GM19193 (cell line): ENCODE results near the gene PRDX5.

Source experiments
- POLR2A ChIP-seq: IDR thresholded peaks from 4 replicates; pipeline ENCODE4 v1.6.1; 2011; ENCODE audit not compliant: insufficient read depth, insufficient read length; ENCODE audit errors: extremely low read depth

The PRDX5 gene

DNA sequence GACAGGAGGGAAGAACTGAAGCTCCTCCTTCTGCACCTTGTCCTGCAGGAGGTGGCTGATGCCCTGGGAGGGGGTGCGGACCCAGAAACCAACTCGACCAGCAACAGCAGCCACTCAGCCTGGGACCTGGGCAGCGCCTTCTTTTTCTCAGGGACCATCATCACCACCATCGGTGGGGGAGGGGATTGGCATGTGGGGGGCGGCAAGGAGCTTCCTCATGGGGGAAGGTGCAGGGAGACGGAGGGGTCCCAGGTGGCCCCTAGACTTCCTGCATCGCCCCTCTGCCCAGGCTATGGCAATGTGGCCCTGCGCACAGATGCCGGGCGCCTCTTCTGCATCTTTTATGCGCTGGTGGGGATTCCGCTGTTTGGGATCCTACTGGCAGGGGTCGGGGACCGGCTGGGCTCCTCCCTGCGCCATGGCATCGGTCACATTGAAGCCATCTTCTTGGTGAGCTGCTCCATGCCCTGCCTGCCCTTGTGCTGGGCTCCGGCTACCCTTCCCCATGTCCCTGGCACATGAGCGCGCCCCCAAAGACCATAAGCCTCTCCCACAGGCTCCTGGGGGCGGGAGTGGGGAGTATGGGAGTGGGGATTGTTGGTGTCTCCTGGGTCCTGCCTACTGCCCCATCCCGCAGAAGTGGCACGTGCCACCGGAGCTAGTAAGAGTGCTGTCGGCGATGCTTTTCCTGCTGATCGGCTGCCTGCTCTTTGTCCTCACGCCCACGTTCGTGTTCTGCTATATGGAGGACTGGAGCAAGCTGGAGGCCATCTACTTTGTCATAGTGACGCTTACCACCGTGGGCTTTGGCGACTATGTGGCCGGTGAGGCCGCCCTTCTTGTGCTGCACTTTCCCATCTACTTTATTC lies 20.9 kb upstream of the PRDX5 start:
- no peak for TF ChIP-seq POLR2A

DNA sequence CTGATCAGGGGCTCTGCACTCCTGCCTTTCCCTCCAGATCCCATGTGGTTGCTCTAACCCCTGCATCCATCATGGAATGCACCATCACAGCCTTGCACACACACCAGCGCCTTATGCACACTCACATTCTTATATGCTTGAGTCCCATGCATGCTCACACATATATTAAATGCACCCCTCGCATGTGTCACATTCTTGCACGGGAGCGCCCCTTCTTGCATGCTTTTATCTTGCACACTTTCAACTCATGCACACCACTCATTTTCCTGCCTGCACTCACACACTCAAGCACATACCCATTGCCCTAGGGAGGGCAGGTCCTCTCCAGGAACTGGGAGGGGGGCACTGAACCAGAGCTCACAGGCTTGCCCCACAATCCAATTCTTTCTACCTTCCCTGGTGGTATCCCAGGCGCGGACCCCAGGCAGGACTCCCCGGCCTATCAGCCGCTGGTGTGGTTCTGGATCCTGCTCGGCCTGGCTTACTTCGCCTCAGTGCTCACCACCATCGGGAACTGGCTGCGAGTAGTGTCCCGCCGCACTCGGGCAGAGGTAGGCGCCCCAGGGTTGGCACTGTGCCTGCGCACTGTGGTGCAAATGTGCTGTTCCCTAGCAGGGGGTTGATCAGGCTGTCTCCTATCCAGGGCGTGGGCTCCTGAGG lies 20.1 kb upstream of the PRDX5 start:
- no peak for TF ChIP-seq POLR2A

DNA sequence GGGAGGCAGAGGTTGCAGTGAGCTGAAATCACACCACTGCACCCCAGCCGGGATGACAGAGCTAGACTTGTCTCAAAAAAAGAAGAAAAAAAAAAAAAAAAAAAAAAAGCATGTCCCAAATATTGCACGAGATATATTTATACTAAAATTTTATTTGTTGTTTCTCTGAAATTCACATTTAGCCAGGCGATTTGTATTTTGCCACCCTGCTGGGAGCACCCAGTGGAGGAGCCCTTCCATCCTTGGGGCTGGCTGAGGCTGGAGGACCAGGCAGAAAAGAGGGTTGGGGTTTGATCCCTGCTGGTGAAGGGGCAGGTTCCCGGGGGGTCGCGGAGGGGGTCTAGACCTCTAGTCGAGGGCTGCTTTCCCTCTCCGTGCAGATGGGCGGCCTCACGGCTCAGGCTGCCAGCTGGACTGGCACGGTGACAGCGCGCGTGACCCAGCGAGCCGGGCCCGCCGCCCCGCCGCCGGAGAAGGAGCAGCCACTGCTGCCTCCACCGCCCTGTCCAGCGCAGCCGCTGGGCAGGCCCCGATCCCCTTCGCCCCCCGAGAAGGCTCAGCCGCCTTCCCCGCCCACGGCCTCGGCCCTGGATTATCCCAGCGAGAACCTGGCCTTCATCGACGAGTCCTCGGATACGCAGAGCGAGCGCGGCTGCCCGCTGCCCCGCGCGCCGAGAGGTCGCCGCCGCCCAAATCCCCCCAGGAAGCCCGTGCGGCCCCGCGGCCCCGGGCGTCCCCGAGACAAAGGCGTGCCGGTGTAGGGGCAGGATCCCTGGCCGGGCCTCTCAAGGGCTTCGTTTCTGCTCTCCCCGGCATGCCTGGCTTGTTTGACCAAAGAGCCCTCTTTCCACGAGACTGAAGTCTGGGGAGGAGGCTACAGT lies 18.7 kb upstream of the PRDX5 start:
- TF ChIP-seq POLR2A = no peak

DNA sequence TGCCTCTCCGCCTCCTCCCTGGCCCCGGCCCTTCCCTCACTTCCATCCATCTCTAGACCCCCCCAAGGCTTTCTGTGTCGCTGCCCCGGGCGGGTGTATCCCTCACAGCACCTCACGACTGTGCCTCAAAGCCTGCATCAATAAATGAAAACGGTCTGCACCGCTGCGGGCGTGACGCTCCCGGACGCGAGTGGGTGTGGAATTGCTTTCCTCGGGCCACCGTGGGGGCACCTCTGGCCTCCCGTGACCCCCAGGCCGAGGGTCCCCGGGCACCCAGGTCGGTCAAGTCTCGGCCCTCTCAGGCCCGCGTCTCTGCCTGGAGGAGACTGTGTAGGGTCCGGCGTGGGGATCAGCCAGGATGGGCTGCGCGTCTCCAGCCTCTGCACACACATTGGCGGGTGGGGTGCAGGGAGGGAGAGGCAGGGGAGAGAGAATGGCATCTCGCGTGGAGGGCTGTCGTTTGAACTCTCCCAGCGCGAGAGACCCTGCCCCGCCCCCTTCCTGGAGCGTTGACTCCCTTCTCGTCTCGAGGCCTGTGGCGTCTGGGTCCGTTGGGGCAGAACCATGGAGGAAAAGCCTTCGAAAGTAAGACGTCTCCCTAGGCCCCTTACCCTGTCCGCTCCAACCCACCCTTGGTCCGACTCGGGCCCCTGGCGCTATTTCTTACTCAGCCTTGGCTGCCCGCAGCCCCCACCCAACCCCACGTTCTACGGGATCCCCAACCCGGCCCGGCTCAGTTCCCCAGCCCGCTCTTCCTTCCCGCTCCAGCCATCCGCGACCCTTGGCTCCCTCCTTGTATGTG lies 17.9 kb upstream of the PRDX5 start, which contains the start of gene CATSPERZ:
CATSPERZ (plus strand) TSS at position 512 of the 802 bp plus-strand sequence; CDS start at position 565, 53 bp downstream.
- TF ChIP-seq POLR2A = no peak

DNA sequence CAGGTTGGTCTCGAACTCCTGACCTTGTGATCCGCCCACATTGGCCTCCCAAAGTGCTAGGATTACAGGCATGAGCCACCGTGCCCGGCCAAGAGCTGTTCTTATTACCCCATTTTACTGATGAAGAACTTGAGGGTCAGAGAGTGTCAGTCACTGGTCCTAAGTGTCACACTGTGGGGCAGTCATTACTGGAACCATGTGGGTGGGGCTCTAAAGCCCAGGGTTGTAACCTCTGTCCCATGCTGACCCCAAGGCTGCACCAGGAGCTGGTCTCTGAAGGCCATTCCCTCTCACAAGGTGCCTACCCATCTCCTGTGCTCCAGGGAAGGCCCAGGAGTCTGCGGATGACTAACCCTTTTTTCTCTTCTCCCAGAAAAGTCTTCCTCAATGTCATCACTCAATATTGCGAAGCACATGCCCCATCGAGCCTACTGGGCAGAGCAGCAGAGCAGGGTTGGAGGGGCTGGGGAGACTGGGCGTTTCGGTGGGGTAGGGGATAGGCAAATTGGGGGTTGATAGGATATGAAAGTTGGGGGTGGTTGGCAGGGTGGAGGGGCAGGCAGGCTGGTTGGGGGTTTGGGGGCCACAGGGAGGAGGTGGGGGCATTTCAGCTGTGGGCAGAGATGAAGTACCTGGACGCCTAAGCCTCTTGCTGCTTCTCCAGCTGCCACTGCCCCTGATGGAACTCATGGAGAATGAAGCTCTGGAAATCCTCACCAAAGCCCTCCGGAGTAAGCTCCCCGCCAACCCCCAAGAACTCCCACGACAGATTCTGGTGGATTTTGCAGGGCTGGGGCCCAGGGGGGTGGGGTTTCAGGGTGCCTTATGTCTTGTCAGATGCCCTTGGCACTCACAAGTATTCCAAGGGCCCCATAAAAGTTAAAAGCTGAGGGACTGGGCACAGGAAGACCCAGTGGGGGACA lies 14.6 kb upstream of the PRDX5 start:
- TF ChIP-seq POLR2A = no peak

DNA sequence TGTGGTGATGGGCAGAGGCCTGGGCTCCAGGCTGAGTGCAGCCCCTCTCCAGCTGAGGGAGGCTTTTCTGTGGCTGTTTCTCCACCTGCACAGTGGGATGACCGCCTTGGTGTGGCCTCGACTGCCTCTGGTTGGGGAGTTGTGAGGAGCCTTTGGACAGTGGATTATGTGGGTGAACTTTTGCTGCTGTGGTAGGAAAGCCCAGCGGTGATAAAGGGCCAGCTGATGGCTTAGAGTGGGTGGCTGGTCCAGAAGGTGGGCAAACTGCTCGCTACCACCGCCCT lies 13.9 kb upstream of the PRDX5 start:
- TF ChIP-seq POLR2A = no peak

DNA sequence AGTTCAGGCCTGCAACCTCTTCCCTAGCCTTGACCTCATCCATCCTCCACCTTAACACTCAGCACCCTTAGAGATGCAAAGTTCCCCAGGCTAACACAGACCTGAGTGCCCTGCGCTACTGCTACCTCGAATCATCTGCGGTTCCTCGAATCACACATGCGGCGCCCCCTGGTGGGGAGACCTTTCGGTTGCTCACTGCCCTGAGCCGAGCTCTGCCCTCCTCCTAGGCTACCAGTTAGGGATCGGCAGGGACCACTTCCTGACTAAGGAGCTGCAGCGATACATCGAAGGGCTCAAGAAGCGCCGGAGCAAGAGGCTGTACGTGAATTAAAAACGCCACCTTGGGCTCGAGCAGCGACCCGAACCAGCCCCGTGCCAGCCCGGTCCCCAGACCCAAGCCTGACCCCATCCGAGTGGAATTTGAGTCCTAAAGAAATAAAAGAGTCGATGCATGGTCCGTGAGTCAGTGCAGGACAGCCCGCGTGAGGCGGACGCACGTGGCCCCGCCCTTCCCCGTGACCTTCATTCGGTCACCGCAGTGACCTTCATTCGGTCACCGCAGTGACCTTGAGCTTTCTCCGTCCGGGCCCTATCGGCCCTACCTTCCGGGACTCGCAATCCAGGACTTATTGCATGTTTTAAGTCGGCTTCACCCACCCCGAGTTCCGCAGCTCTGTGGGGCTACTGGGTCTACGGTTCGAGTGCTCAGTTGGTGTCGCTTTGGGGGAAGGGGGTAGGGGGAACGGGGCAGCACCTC lies 13.4 kb upstream of the PRDX5 start:
- TF ChIP-seq POLR2A = peak; percentile 73

DNA sequence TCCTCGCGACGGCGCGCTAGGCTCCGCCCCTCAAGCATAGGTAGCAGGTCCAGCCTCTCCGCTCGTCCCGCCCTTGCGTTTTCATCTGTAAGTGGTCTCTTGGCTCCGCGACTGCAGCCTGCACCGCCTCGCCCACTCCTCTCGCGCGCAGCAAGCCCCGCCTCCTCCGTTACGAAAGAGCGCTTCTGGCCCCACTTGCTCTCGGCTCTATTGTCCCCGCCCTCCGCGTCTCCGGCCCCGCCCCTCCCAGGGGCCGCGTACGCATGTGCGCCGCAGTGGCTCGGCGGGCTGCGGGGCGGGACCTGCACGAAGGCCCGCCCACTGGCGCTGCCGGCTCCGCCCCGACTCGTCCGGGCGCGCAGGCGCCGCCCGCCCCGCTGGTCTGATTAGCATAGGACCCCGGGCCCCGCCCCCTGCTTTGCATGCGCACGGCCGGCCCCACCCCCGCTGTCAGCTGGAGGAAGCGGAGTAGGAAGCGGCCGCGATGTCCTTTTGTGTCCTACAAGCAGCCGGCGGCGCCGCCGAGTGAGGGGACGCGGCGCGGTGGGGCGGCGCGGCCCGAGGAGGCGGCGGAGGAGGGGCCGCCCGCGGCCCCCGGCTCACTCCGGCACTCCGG lies 12.7 kb upstream of the PRDX5 start, which contains the start of gene ESRRA:
ESRRA (plus strand) TSS at position 450 of the 616 bp plus-strand sequence. CDS start 1,656 bp downstream, outside the sequence.
- TF ChIP-seq POLR2A = peak; percentile 68

DNA sequence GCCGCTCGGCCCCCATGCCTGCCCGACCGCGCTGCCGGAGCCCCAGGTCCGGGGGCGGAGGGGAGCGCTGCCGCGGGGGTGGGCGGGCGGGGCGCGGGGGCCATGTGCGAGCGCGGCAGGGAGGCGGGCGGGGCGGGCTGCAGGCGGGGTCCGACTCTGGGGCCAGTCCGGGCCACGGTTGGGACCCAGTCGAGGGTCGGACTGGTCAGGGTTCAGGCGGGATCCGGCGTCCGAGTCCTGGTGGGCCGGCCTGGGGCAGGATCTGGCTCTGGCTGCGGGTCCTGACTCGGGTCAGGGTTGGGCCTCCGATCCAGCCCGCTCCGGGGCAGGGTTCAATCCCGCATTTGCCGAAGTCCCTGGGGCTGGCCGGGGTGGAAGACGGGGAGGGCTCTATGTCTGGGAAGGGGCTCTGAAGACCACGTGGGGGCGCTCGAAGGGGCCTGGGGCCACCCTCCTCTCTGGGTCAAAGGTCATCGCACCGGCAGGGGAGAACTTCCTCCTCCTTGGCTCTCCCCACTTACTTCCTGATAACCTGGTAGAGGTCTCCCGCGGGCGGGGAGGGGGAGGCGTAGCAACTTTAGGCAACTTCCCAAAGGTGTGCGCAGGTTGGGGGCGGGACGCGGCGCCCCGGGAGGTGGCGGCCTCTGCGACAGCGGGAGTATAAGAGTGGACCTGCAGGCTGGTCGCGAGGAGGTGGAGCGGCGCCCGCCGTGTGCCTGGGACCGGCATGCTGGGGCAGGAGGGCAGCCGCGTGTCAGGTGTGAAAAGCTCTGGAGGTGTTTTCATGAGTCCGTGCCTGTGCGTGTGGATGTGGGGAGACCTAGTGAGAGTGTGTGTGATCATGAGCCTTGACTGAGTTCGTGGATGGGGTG lies 12.0 kb upstream of the PRDX5 start:
- TF ChIP-seq POLR2A = peak; percentile 48

DNA sequence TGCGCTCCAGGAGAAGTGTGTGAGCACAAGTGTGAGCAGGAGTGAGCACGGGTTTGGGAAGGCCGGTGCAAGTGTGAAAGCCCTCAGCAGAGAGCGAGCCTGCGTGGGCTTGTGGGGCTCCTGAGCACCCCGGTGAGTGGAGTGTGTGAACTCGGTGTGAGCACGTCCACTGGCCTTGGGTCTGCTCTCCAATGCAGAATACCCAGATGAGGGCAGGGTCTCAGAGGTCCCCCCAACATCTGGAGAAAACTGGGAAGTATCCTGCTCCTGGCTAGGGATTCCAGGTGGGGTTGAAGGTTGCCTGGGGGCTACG lies 11.4 kb upstream of the PRDX5 start:
- no peak for TF ChIP-seq POLR2A

DNA sequence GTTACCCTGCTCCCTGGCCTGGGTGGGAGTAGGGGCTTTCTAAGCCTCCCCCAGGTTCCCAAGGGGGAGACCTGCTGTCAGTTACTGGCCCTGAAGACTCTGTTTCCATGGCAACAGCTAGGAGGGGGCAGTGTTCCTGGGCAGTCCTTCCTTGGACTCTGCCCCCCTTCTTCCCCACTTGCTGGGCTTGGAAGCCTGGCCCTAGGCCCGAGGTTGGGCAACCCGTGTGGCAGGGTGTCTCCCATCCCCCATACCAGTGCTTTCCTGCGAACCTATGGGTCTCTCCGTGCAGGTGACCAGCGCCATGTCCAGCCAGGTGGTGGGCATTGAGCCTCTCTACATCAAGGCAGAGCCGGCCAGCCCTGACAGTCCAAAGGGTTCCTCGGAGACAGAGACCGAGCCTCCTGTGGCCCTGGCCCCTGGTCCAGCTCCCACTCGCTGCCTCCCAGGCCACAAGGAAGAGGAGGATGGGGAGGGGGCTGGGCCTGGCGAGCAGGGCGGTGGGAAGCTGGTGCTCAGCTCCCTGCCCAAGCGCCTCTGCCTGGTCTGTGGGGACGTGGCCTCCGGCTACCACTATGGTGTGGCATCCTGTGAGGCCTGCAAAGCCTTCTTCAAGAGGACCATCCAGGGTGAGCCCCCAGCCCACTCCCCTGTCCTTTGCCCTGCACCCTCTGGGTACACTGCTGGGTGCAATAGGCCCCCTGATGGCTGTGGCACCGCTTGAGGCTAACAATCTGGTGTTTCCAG lies 10.9 kb upstream of the PRDX5 start:
- TF ChIP-seq POLR2A = no peak
